Measurements from ENCODE around the gene UMODL1.

The UMODL1 gene

GRCh38 chr21:42067531-42068255 is 3.4 kb upstream of the UMODL1 start:
- DNase-seq: no peak
- TF ChIP-seq CTCF (IDR thresholded peaks at IDR 0.05; ENCODE audit: low read length) (no peak), EZH2 (optimal IDR thresholded peaks at IDR 0.05; ENCODE audit: low read depth, low read length) (no peak), EZH2phosphoT487 (IDR thresholded peaks at IDR 0.05; ENCODE audit: low read length) (no peak)
- Histone ChIP-seq H3K79me2 (ENCODE audit: low read length) (no peaks in the 10 kb centered on the region), H3F3A (ENCODE audit: insufficient read depth, low read length) (peaks cover 34% of the 10 kb centered on the region), H3K27ac (ENCODE audit: low read length) (no peak overlapping the region), H3K27me3 (replicated peaks; ENCODE audit: insufficient read depth, low read length) (no peaks in the 10 kb centered on the region; the same call in 1 of the 2 replicates), H3K9me2 (replicated peaks; ENCODE audit: insufficient read depth, low read length) (no peaks in the 10 kb centered on the region), H3K36me3 (replicated peaks; ENCODE audit: insufficient read depth, low read length) (no peaks in the 10 kb centered on the region), H3K9ac (ENCODE audit: low read length) (no peak overlapping the region), H3K9me3 (replicated peaks; ENCODE audit: insufficient read depth, low read length) (no peaks in the 10 kb centered on the region), H4K20me1 (ENCODE audit: insufficient read depth, low read length) (no peaks in the 10 kb centered on the region), H3K4me2 (ENCODE audit: low read depth, low read length) (no peak overlapping the region), H2AFZ (ENCODE audit: low read length) (no peak overlapping the region), H3K4me3 (ENCODE audit: low read length) (no peak overlapping the region), H3K4me1 (ENCODE audit: low read length) (peaks cover 31% of the 10 kb centered on the region)

GRCh38 chr21:42068256-42068545 is 2.9 kb upstream of the UMODL1 start:
- H3K4me3 ChIP-seq (ENCODE audit: low read length): no peak overlapping the region
- H3K4me1 ChIP-seq (ENCODE audit: low read length): peaks cover 26% of the 10 kb centered on the region
- H4K20me1 ChIP-seq (ENCODE audit: insufficient read depth, low read length): no peaks in the 10 kb centered on the region
- H3K4me2 ChIP-seq (ENCODE audit: low read depth, low read length): no peak overlapping the region
- no peak overlapping the region for H2AFZ ChIP-seq (ENCODE audit: low read length)
- H3K9me3 ChIP-seq (replicated peaks; ENCODE audit: insufficient read depth, low read length): no peaks in the 10 kb centered on the region
- TF ChIP-seq EZH2 (optimal IDR thresholded peaks at IDR 0.05; ENCODE audit: low read depth, low read length) (no peak), EZH2phosphoT487 (IDR thresholded peaks at IDR 0.05; ENCODE audit: low read length) (no peak), CTCF (IDR thresholded peaks at IDR 0.05; ENCODE audit: low read length) (no peak)
- no peaks in the 10 kb centered on the region for H3K36me3 ChIP-seq (replicated peaks; ENCODE audit: insufficient read depth, low read length)
- DNase-seq: no peak
- no peak overlapping the region for H3K9ac ChIP-seq (ENCODE audit: low read length)
- no peak overlapping the region for H3K27ac ChIP-seq (ENCODE audit: low read length)
- H3K9me2 ChIP-seq (replicated peaks; ENCODE audit: insufficient read depth, low read length): no peaks in the 10 kb centered on the region
- H3F3A ChIP-seq (ENCODE audit: insufficient read depth, low read length): peaks cover 29% of the 10 kb centered on the region
- no peaks in the 10 kb centered on the region for H3K79me2 ChIP-seq (ENCODE audit: low read length)
- H3K27me3 ChIP-seq (replicated peaks; ENCODE audit: insufficient read depth, low read length): no peaks in the 10 kb centered on the region; the same call in 1 of the 2 replicates

- H3K27ac ChIP-seq (ENCODE audit: low read length): no peak overlapping the region
- H3K9me2 ChIP-seq (replicated peaks; ENCODE audit: insufficient read depth, low read length): no peaks in the 10 kb centered on the region
- H3K79me2 ChIP-seq (ENCODE audit: low read length): no peaks in the 10 kb centered on the region
- H3K4me2 ChIP-seq (ENCODE audit: low read depth, low read length): no peak overlapping the region
- H3K4me1 ChIP-seq (ENCODE audit: low read length): peaks cover 22% of the 10 kb centered on the region
- H3K9ac ChIP-seq (ENCODE audit: low read length): no peak overlapping the region
- H4K20me1 ChIP-seq (ENCODE audit: insufficient read depth, low read length): no peaks in the 10 kb centered on the region
- DNase-seq: no peak
- no peaks in the 10 kb centered on the region; the same call in 1 of the 2 replicates for H3K27me3 ChIP-seq (replicated peaks; ENCODE audit: insufficient read depth, low read length)
- H3K4me3 ChIP-seq (ENCODE audit: low read length): no peak overlapping the region
- H3K36me3 ChIP-seq (replicated peaks; ENCODE audit: insufficient read depth, low read length): no peaks in the 10 kb centered on the region
- H3F3A ChIP-seq (ENCODE audit: insufficient read depth, low read length): peaks cover 25% of the 10 kb centered on the region
- no peaks in the 10 kb centered on the region for H3K9me3 ChIP-seq (replicated peaks; ENCODE audit: insufficient read depth, low read length)
- H2AFZ ChIP-seq (ENCODE audit: low read length): no peak overlapping the region
- no peak for TF ChIP-seq CTCF (IDR thresholded peaks at IDR 0.05; ENCODE audit: low read length)
- no peak for TF ChIP-seq EZH2 (optimal IDR thresholded peaks at IDR 0.05; ENCODE audit: low read depth, low read length)
- TF ChIP-seq EZH2phosphoT487 (IDR thresholded peaks at IDR 0.05; ENCODE audit: low read length): no peak
These were observed 2.5 kb upstream of the UMODL1 start for GRCh38 chr21:42068592-42068991.

Data from MM.1S (cell line).